Measurements from ENCODE around the gene ASTL. TPM values are rescaled to one million over a fixed set of nuclear protein-coding genes. Genes with fewer than 3 reads are reported as not detected.

ASTL gene
- total RNA-seq, 1 donor from 2014 or later = not detected

- TF ChIP-seq CTCF (IDR thresholded peaks at IDR 0.05; ENCODE audit: insufficient read depth, low read length, poor library complexity, severe bottlenecking) = no peak
These were observed 40.9 kb downstream of the ASTL start for GRCh38 chr2:96097441-96097840.

GRCh38 chr2:96095116-96095636 lies 43.1 kb downstream of the ASTL start:
- no peaks in the 10 kb centered on the region for H3K36me3 ChIP-seq (ENCODE audit: control insufficient read depth, insufficient read depth, low read length)
- no peak for TF ChIP-seq CTCF (IDR thresholded peaks at IDR 0.05; ENCODE audit: insufficient read depth, low read length, poor library complexity, severe bottlenecking)
- DNase-seq (ENCODE audit: low read depth) = no peak
- no peak overlapping the region for H3K4me3 ChIP-seq (ENCODE audit: low read depth, low read length)
- peaks cover 5% of the 10 kb centered on the region for H3K27me3 ChIP-seq (ENCODE audit: control insufficient read depth, insufficient read depth, low read length)

More at GRCh38 chr2:96097441-96097840, 40.9 kb downstream of the ASTL start:
- Histone ChIP-seq H3K36me3 (ENCODE audit: control insufficient read depth, insufficient read depth, low read length) (no peaks in the 10 kb centered on the region), H3K27me3 (ENCODE audit: control insufficient read depth, insufficient read depth, low read length) (peaks cover 2% of the 10 kb centered on the region), H3K4me3 (ENCODE audit: low read depth, low read length) (no peak overlapping the region)
- no peak for DNase-seq (ENCODE audit: low read depth)

- no peak for DNase-seq (ENCODE audit: low read depth)
- Histone ChIP-seq H3K36me3 (ENCODE audit: control insufficient read depth, insufficient read depth, low read length) (no peaks in the 10 kb centered on the region), H3K4me3 (ENCODE audit: low read depth, low read length) (no peak overlapping the region), H3K27me3 (ENCODE audit: control insufficient read depth, insufficient read depth, low read length) (peaks cover 10% of the 10 kb centered on the region)
- TF ChIP-seq CTCF (IDR thresholded peaks at IDR 0.05; ENCODE audit: insufficient read depth, low read length, poor library complexity, severe bottlenecking) = no peak
These were observed 44.8 kb downstream of the ASTL start for GRCh38 chr2:96093528-96093927.

GRCh38 chr2:96092951-96093350 lies 45.4 kb downstream of the ASTL start:
- no peak for TF ChIP-seq CTCF (IDR thresholded peaks at IDR 0.05; ENCODE audit: insufficient read depth, low read length, poor library complexity, severe bottlenecking)
- Histone ChIP-seq H3K4me3 (ENCODE audit: low read depth, low read length) (no peak overlapping the region), H3K27me3 (ENCODE audit: control insufficient read depth, insufficient read depth, low read length) (peaks cover 10% of the 10 kb centered on the region), H3K36me3 (ENCODE audit: control insufficient read depth, insufficient read depth, low read length) (no peaks in the 10 kb centered on the region)
- DNase-seq (ENCODE audit: low read depth) = no peak

GRCh38 chr2:96092573-96092877 lies 45.8 kb downstream of the ASTL start:
- Histone ChIP-seq H3K36me3 (ENCODE audit: control insufficient read depth, insufficient read depth, low read length) (no peaks in the 10 kb centered on the region), H3K27me3 (ENCODE audit: control insufficient read depth, insufficient read depth, low read length) (peaks cover 10% of the 10 kb centered on the region), H3K4me3 (ENCODE audit: low read depth, low read length) (no peak overlapping the region)
- no peak for TF ChIP-seq CTCF (IDR thresholded peaks at IDR 0.05; ENCODE audit: insufficient read depth, low read length, poor library complexity, severe bottlenecking)
- no peak for DNase-seq (ENCODE audit: low read depth)

Measured in kidney epithelial cell (primary cell).